Endothelial cell of umbilical vein (primary cell): ENCODE data around the gene DIPK1A. TPM values are rescaled to one million over a fixed set of nuclear protein-coding genes. Genes with fewer than 3 reads are reported as not detected.

Source experiments
- BruUV-seq: library from RNA; stranded (reverse); fragments of 400-500 nt; replicated peaks from 2 replicates; lab custom pipeline; 2021; lab: Mats Ljungman, UMichigan
- CTCF ChIA-PET: fragments of 300-600, 350-600 bp; sonication (Branson Sonifier 250); formaldehyde crosslinking; loops from one replicate; lab custom pipeline; 2021; ENCODE audit warnings: antibody characterized with exemption, inconsistent platforms; lab: Charles Lee
- POLR2A ChIA-PET: fragments of 300-600, 350-600 bp; sonication (Branson Sonifier 250); formaldehyde crosslinking; loops from one replicate; lab custom pipeline; 2021; ENCODE audit warnings: antibody characterized with exemption, inconsistent platforms; lab: Charles Lee
- DNase-seq: peaks from one replicate; pipeline ENCODE4 v3.0.0-alpha.2; 2011; ENCODE audit warnings: low read depth, low spot score
- FAIRE-seq: peaks from 2 replicates; lab custom pipeline; 2011; peaks lifted over from hg19 to GRCh38; lab: Jason Lieb, UNC
- H2AFZ ChIP-seq: 2 replicates; pipeline ENCODE4 v1.6.0; 2012; ENCODE audit warnings: low read depth, low read length, control low read depth, inconsistent platforms
- H3K27ac ChIP-seq: 2 replicates; pipeline ENCODE4 v1.5.1; 2011; ENCODE audit warnings: low read depth, mild to moderate bottlenecking, control low read depth, low read length, moderate library complexity; ENCODE audit not compliant: insufficient read depth
- H3K27me3 ChIP-seq, 2 experiments: 2 replicates each; pipeline versions ENCODE4 v1.6.0 to v1.6.1; 2011; ENCODE audit warnings: low read length in 2 of 2, mixed read lengths in 1 of 2; ENCODE audit not compliant: control insufficient read depth in 2 of 2, insufficient read depth in 2 of 2
- H3K36me3 ChIP-seq, 2 experiments: 2 replicates in 1 of 2; 3 replicates in 1 of 2; pipeline ENCODE4 v1.5.1; 2011; ENCODE audit warnings: low read length in 2 of 2, mild to moderate bottlenecking in 1 of 2, moderate library complexity in 1 of 2; ENCODE audit not compliant: control insufficient read depth in 2 of 2, insufficient read depth in 2 of 2; ENCODE audit errors: extremely low read depth in 1 of 2
- H3K4me1 ChIP-seq: 3 replicates; pipeline ENCODE4 v1.5.1; 2011; ENCODE audit warnings: mild to moderate bottlenecking, low read length; ENCODE audit not compliant: control insufficient read depth, insufficient read depth; ENCODE audit errors: extremely low read depth
- H3K4me2 ChIP-seq: 2 replicates; pipeline ENCODE4 v1.6.1; 2011; ENCODE audit warnings: low read length, control low read depth, mixed read lengths; ENCODE audit not compliant: insufficient read depth
- H3K4me3 ChIP-seq, 3 experiments: fragments of 200-600 bp in 1 of 3; sonication (generic), shearing (Covaris generic) in 1 of 3; replicated peaks in 1 of 3; 2 replicates each; pipeline ENCODE4 v1.5.1; 2011 to 2016; ENCODE audit warnings: control low read depth in 3 of 3, low read length in 3 of 3, mild to moderate bottlenecking in 2 of 3, inconsistent platforms in 1 of 3, low read depth in 1 of 3, moderate library complexity in 1 of 3; ENCODE audit not compliant: insufficient read depth in 1 of 3
- H3K79me2 ChIP-seq: 2 replicates; pipeline ENCODE4 v1.6.0; 2012; ENCODE audit warnings: low read length, inconsistent platforms; ENCODE audit not compliant: control insufficient read depth, insufficient read depth
- H3K9ac ChIP-seq: replicated peaks from 2 replicates; pipeline ENCODE3; 2011; ENCODE audit warnings: low read length, control low read depth; ENCODE audit not compliant: insufficient read depth; ENCODE audit errors: extremely low read depth
- H3K9me1 ChIP-seq: replicated peaks from 3 replicates; pipeline ENCODE4 v1.6.0; 2011; ENCODE audit warnings: mild to moderate bottlenecking, low read length; ENCODE audit not compliant: control insufficient read depth, insufficient read depth; ENCODE audit errors: extremely low read depth
- H3K9me3 ChIP-seq: replicated peaks from 2 replicates; pipeline ENCODE4 v1.5.1; 2012; ENCODE audit warnings: low read length, inconsistent platforms; ENCODE audit not compliant: control insufficient read depth, insufficient read depth
- H4K20me1 ChIP-seq: replicated peaks from 2 replicates; pipeline ENCODE3; 2011; ENCODE audit warnings: mild to moderate bottlenecking, low read length; ENCODE audit not compliant: control insufficient read depth, insufficient read depth; ENCODE audit errors: extremely low read depth
- EZH2 ChIP-seq: IDR thresholded peaks from 2 replicates; pipeline ENCODE4 v1.6.1; 2012; ENCODE audit warnings: borderline replicate concordance, low read depth, mild to moderate bottlenecking, moderate library complexity, low read length, inconsistent platforms; ENCODE audit not compliant: severe bottlenecking
- FOS ChIP-seq: IDR thresholded peaks from 2 replicates; pipeline ENCODE4 v1.6.1; 2011; ENCODE audit warnings: mild to moderate bottlenecking, low read length, moderate library complexity, borderline replicate concordance; ENCODE audit not compliant: insufficient read depth
- GATA2 ChIP-seq: IDR thresholded peaks from 2 replicates; pipeline ENCODE4 v1.7.0; 2011; ENCODE audit warnings: low read depth, mild to moderate bottlenecking, moderate library complexity, mixed read lengths, low read length; ENCODE audit not compliant: insufficient read length, insufficient read depth
- JUN ChIP-seq: IDR thresholded peaks from 2 replicates; pipeline ENCODE4 v1.6.1; 2011; ENCODE audit warnings: borderline replicate concordance, low read depth; ENCODE audit not compliant: insufficient read length, insufficient read depth
- MYC ChIP-seq: IDR thresholded peaks from one replicate; pipeline ENCODE4 v1.6.1; 2011; ENCODE audit warnings: mild to moderate bottlenecking, low read depth, low read length
- POLR2A ChIP-seq: IDR thresholded peaks from 2 replicates; pipeline ENCODE4 v1.6.1; 2012; ENCODE audit warnings: low read depth, mild to moderate bottlenecking, control low read depth, low read length
- POLR2AphosphoS5 ChIP-seq: IDR thresholded peaks from 2 replicates; pipeline ENCODE4 v1.6.1; 2012; ENCODE audit warnings: low read depth, mild to moderate bottlenecking, control low read depth, low read length, moderate library complexity; ENCODE audit not compliant: insufficient read depth
- dilution Hi-C: fragments of 300-500 bp; cut with MboI; formaldehyde crosslinking; loops from one replicate; pipeline ENCODE4 v1.15.0; 2019; ENCODE audit warnings: low sequenced_read_pairs; ENCODE audit not compliant: extremely low pct_ligation_motif_present
- intact Hi-C: fragments of 100-400 bp; cut with micrococcal nuclease; formaldehyde crosslinking; loops from one replicate; pipeline ENCODE4 v1.10.0; 2022
- polyA plus RNA-seq, 4 experiments: library from polyadenylated mRNA; depleted of rRNA in 3 of 4; stranded (reverse) in 3 of 4; unstranded in 1 of 4; fragments of >200 nt; gene quantifications; 2 replicates each; pipeline versions ENCODE4 v1.2.1 to v1.2.3, GENCODE V29; 2011 to 2012; ENCODE audit warnings: missing spikeins in 1 of 4
- total RNA-seq: library from RNA; stranded (reverse); gene quantifications from 2 replicates; pipeline ENCODE4 v1.2.3, GENCODE V29; 2021
- TF ChIP-seq, protein P1 (sequence below): IDR thresholded peaks from 2 replicates; pipeline ENCODE4 v1.6.1; 2011; ENCODE audit not compliant: insufficient read depth, insufficient read length
- TF ChIP-seq, protein P2 (sequence below), 2 donors: IDR thresholded peaks; 1 replicate in 1 of 2; 2 replicates in 1 of 2; pipeline ENCODE4 v1.5.1; 2011; ENCODE audit warnings: low read length in 2 of 2, mild to moderate bottlenecking in 2 of 2, moderate library complexity in 2 of 2, control low read depth in 1 of 2, inconsistent platforms in 1 of 2, low read depth in 1 of 2; ENCODE audit not compliant: insufficient read depth in 1 of 2; ENCODE audit errors: extremely low read depth in 1 of 2

The DIPK1A gene
- total and polyA plus RNA-seq, 2 donors (not counting 3 experiments of a cell fraction or from before 2014, with no cell fraction given): 0.25 to 0.93 TPM

DNA sequence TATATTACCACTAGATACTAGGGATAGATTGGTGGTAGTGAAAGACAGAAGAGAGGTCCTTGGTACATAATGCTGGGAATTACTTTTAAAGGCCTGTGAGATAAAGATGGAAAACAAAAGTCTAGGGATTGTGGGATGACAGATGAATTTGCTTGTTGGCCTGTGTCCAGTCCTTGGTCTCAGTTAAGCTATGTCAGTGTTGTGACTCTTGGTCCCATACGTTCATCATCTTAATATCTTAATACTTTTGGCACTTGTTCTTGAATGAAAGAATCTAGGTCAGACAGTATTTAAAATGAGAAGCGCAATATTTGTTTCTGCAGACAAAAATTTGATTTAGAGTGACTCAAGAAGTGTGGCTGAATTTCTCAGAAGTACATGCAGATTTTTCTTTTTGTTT is 121.8 kb downstream of the DIPK1A start:
- H3K9me3 ChIP-seq: no peaks in the 10 kb centered on the region
- peaks cover 20 to 62% of the 10 kb centered on the region in 2 experiments for H3K36me3 ChIP-seq
- no TSS peak for BruUV-seq
- H3K79me2 ChIP-seq: peaks cover 62% of the 10 kb centered on the region
- H3K9me1 ChIP-seq: no peaks in the 10 kb centered on the region
- dilution Hi-C loops (no loop called here), intact Hi-C loops (no loop called here)
- TF ChIP-seq EZH2: no peak
- TF ChIP-seq, protein P1, sequence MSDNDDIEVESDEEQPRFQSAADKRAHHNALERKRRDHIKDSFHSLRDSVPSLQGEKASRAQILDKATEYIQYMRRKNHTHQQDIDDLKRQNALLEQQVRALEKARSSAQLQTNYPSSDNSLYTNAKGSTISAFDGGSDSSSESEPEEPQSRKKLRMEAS: no peak
- no peak for TF ChIP-seq GATA2
- TF ChIP-seq FOS: no peak
- no peak for TF ChIP-seq MYC
- TF ChIP-seq POLR2A: no peak
- CTCF ChIA-PET: interaction anchor here (1.4 to 1.8 kb wide), 2 partner anchors 8 to 21 kb away, joined by 3 to 5 read pairs; no protein-coding TSS in a partner anchor
- POLR2A ChIA-PET: interaction anchor here (1.6 kb wide), 1 partner anchor 8 kb away, joined by 6 read pairs; no protein-coding TSS in a partner anchor
- no peak overlapping the region for H3K9ac ChIP-seq
- H3K4me2 ChIP-seq: no peak overlapping the region
- H4K20me1 ChIP-seq: peaks cover 14% of the 10 kb centered on the region
- no peak for DNase-seq
- peaks cover 9% of the 10 kb centered on the region for H3K4me1 ChIP-seq
- H3K27ac ChIP-seq: no peak overlapping the region
- no peak for FAIRE-seq
- H2AFZ ChIP-seq: no peak overlapping the region
- H3K4me3 ChIP-seq: no peak overlapping the region
- no peaks in the 10 kb centered on the region for H3K27me3 ChIP-seq

DNA sequence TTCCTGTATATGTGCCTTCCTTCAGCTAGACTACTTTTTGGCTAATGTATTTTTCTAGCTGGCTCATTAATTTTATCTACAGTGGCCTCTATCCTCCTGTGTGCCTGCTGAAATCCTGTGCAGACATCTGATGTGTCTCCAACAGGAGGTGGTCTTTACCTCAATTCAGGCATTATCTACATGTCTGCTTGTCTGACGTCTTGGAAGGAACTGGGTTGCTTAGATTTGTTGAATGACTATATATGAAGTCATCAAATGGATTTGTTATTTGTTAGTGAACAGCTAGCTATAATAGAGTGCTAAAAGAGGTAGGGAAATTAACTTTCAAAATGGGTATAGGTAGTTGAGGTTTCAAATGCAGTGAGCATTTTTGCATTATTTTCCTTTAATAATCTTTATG is 122.7 kb downstream of the DIPK1A start:
- POLR2A ChIA-PET: no interaction called here
- CTCF ChIA-PET: interaction anchor here (1.8 kb wide), 1 partner anchor 20 kb away, joined by 5 read pairs; no protein-coding TSS in a partner anchor
- peaks cover 19 to 70% of the 10 kb centered on the region in 2 experiments for H3K36me3 ChIP-seq
- intact Hi-C loops (no loop called here), dilution Hi-C loops (no loop called here)
- no peaks in the 10 kb centered on the region for H3K9me1 ChIP-seq
- no peak overlapping the region for H3K27ac ChIP-seq
- H2AFZ ChIP-seq: no peak overlapping the region
- no TSS peak for BruUV-seq
- H3K4me2 ChIP-seq: no peak overlapping the region
- FAIRE-seq (no peak), DNase-seq (no peak)
- H4K20me1 ChIP-seq: peaks cover 15% of the 10 kb centered on the region
- TF ChIP-seq EZH2 (no peak), JUN (no peak), POLR2A (no peak), FOS (no peak), MYC (no peak), POLR2AphosphoS5 (no peak), GATA2 (no peak)
- TF ChIP-seq, protein P2, sequence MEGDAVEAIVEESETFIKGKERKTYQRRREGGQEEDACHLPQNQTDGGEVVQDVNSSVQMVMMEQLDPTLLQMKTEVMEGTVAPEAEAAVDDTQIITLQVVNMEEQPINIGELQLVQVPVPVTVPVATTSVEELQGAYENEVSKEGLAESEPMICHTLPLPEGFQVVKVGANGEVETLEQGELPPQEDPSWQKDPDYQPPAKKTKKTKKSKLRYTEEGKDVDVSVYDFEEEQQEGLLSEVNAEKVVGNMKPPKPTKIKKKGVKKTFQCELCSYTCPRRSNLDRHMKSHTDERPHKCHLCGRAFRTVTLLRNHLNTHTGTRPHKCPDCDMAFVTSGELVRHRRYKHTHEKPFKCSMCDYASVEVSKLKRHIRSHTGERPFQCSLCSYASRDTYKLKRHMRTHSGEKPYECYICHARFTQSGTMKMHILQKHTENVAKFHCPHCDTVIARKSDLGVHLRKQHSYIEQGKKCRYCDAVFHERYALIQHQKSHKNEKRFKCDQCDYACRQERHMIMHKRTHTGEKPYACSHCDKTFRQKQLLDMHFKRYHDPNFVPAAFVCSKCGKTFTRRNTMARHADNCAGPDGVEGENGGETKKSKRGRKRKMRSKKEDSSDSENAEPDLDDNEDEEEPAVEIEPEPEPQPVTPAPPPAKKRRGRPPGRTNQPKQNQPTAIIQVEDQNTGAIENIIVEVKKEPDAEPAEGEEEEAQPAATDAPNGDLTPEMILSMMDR (IDR thresholded peaks at IDR 0.05; ENCODE audit: extremely low read depth in 1 of 2, insufficient read depth in 1 of 2, low read depth in 1 of 2, low read length in 2 of 2): no peak
- TF ChIP-seq, protein P1: no peak
- no peak overlapping the region for H3K9ac ChIP-seq
- peaks cover 18% of the 10 kb centered on the region for H3K4me1 ChIP-seq
- H3K27me3 ChIP-seq: no peaks in the 10 kb centered on the region
- H3K79me2 ChIP-seq: peaks cover 72% of the 10 kb centered on the region
- no peaks in the 10 kb centered on the region for H3K9me3 ChIP-seq
- H3K4me3 ChIP-seq: no peak overlapping the region
